ENCODE data around the gene LRRC47. TPM values are rescaled to one million over a fixed set of nuclear protein-coding genes. Genes with fewer than 3 reads are reported as not detected.

Gene LRRC47
- polyA plus RNA-seq, 1 of the 3 experiments (the other 2 are of a cell fraction): 34.6 TPM

DNA sequence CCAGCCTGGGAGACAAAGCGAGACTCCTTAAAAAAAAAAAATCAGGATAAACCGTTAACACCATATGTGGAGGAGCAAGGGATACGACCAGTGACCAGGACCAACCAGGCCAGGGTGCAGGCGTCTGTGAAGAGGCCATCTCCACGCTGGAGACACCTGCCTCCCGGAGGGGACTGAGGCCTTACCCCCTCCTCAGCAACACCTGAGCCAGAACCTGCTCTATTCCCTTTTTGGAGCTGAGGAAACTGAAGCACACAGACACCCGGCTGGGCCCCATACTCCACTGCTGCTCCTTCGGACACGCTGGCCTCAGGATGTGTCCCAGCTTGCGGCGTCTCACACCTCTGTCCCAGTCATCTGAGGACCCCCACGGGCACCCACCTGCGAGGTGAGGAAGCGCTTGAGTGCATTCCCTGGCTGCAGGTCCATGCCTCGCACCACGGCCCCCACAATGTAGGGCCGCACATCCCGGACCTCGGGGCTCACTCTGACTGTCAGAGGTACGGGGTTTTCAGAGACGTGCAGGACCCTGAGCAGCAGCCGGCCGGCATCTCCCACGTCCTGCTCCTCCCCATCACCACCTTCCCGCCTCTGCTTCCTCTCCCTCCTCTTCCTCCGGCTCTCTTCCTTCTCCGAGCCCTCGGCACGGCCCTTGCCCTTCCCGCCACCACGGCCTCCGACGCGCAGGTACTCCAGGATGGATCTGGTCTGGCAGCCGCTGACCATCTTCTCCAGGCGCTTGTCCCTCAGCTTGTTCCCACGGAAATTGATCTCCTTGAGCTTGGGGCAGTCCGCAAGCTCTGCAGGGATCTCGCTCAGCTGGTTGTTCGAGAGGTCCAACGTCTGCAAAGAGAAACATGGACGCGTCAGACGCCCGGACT is 9.6 kb downstream of the LRRC47 start (continued):
- no peak for TF ChIP-seq GABPA (IDR thresholded peaks at IDR 0.05; ENCODE audit: low read depth)

- ChIA-PET CTCF (interaction anchor here (0.6 to 2.9 kb wide), 4 partner anchors 10 to 117 kb away, joined by 3 to 13 read pairs (median 4); no protein-coding TSS in a partner anchor), POLR2A (no interaction called here)
- Histone ChIP-seq H3K36me3 (replicated peaks in 1 of 2; ENCODE audit: control insufficient read depth in 1 of 2, insufficient read depth in 2 of 2, low read length in 1 of 2) (peaks cover 12 to 58% of the 10 kb centered on the region in 2 experiments), H2AFZ (ENCODE audit: low read depth) (no peak overlapping the region), H3K27me3 (ENCODE audit: insufficient read depth) (no peaks in the 10 kb centered on the region), H3K9me3 (no peaks in the 10 kb centered on the region), H3F3A (replicated peaks; ENCODE audit: insufficient read depth) (no peaks in the 10 kb centered on the region), H4K20me1 (ENCODE audit: insufficient read depth) (peaks cover 30% of the 10 kb centered on the region), H3K9ac (no peak overlapping the region), H3K79me2 (ENCODE audit: insufficient read depth) (peaks cover 35% of the 10 kb centered on the region; the same call in 1 of the 2 replicates), H3K4me2 (no peak overlapping the region), H3K9me2 (no peaks in the 10 kb centered on the region), H3K4me3 (ENCODE audit: low read depth in 2 of 2, low read length in 1 of 2) (no peak overlapping the region; a peak in 1 of 4 replicates), H3K4me1 (ENCODE audit: control insufficient read depth in 1 of 2, insufficient read depth in 2 of 2, low read depth in 1 of 2, low read length in 1 of 2) (no peaks in the 10 kb centered on the region), H3K27ac (ENCODE audit: low read depth in 2 of 2, low read length in 1 of 2) (no peak overlapping the region)
- peak; percentile 58 for DNase-seq
- WGBS (ENCODE audit: low lambda C conversion rate): 92% methylated on average over 14 of the region's 14 CpGs
- TF ChIP-seq FOSL2 (IDR thresholded peaks at IDR 0.05; ENCODE audit: borderline replicate concordance, low read depth) (no peak), RAD21 (IDR thresholded peaks at IDR 0.05; ENCODE audit: low read length) (peak; percentile 29), EP300 (IDR thresholded peaks at IDR 0.05; ENCODE audit: borderline replicate concordance in 1 of 2, low read depth in 1 of 2, low read length in 1 of 2) (no peak), CTCF (IDR thresholded peaks at IDR 0.05) (peak; percentile 37)
Measured at GRCh38 chr1:3785456-3786157, 10.7 kb downstream of the LRRC47 start.

- H3K27ac ChIP-seq (ENCODE audit: low read depth in 2 of 2, low read length in 1 of 2): no peak overlapping the region
Measured at GRCh38 chr1:3785045-3785444, 11.3 kb downstream of the LRRC47 start.

More at GRCh38 chr1:3785045-3785444, 11.3 kb downstream of the LRRC47 start:
- WGBS (ENCODE audit: low lambda C conversion rate): 76% methylated on average over 2 of the region's 13 CpGs
- no peaks in the 10 kb centered on the region for H3K9me2 ChIP-seq
- CTCF ChIA-PET: interaction anchor here (0.6 to 2.9 kb wide), 4 partner anchors 9 to 118 kb away, joined by 3 to 13 read pairs (median 4); no protein-coding TSS in a partner anchor
- no peak overlapping the region for H2AFZ ChIP-seq (ENCODE audit: low read depth)
- TF ChIP-seq RFX5 (IDR thresholded peaks at IDR 0.05; ENCODE audit: low read length) (no peak), NRF1 (IDR thresholded peaks at IDR 0.05; ENCODE audit: low read depth, low read length) (no peak), SIN3A (IDR thresholded peaks at IDR 0.05; ENCODE audit: borderline replicate concordance, low read depth, low read length) (no peak), TEAD4 (IDR thresholded peaks at IDR 0.05; ENCODE audit: borderline replicate concordance, insufficient read depth) (no peak), RXRA (IDR thresholded peaks at IDR 0.05; ENCODE audit: borderline replicate concordance, low read depth) (no peak), FOXM1 (IDR thresholded peaks at IDR 0.05; ENCODE audit: low read depth) (no peak), ELF1 (IDR thresholded peaks at IDR 0.05) (no peak)
- no peaks in the 10 kb centered on the region for H3K9me3 ChIP-seq
- DNase-seq: no peak
- POLR2A ChIA-PET: no interaction called here
- peaks cover 12 to 62% of the 10 kb centered on the region in 2 experiments for H3K36me3 ChIP-seq (replicated peaks in 1 of 2; ENCODE audit: control insufficient read depth in 1 of 2, insufficient read depth in 2 of 2, low read length in 1 of 2)
- peaks cover 25% of the 10 kb centered on the region for H4K20me1 ChIP-seq (ENCODE audit: insufficient read depth)
- H3K9ac ChIP-seq: no peak overlapping the region
- H3K79me2 ChIP-seq (ENCODE audit: insufficient read depth): peaks cover 30% of the 10 kb centered on the region; the same call in 1 of the 2 replicates
- no peaks in the 10 kb centered on the region for H3F3A ChIP-seq (replicated peaks; ENCODE audit: insufficient read depth)
- H3K4me2 ChIP-seq: no peak overlapping the region
- no peaks in the 10 kb centered on the region for H3K27me3 ChIP-seq (ENCODE audit: insufficient read depth)
- no peak overlapping the region for H3K4me3 ChIP-seq (ENCODE audit: low read depth in 2 of 2, low read length in 1 of 2)
- H3K4me1 ChIP-seq (ENCODE audit: control insufficient read depth in 1 of 2, insufficient read depth in 2 of 2, low read depth in 1 of 2, low read length in 1 of 2): no peaks in the 10 kb centered on the region

All from SK-N-SH (cell line).